ENCODE data around the gene DGKD. TPM values are rescaled to one million over a fixed set of nuclear protein-coding genes. Genes with fewer than 3 reads are reported as not detected.

Gene DGKD
- polyA plus RNA-seq, 1 experiment: 10.8 TPM

DNA sequence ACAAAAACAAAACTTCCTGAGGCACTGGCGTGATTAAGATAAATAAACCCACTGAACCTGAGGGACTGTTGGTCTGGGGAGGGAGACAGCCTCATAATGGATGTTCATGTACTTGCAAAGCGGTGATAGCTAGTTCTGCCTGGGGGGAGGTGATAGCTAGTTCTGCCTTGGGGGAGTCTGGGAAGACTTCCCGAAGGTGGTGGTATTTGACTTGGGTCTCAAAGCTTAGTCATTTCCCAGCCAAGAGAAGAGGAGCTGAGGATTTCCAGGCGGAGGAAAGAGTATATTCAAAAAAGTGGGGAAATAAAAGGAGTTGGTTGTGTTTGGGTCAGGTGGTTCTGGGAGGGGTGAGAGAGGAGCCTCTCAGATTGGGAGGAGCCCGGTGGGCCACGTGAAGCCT, 24.7 kb downstream of the DGKD start:
- no peak overlapping the region for H3K27ac ChIP-seq (ENCODE audit: low read depth, low read length)
- no peaks in the 10 kb centered on the region for H3K27me3 ChIP-seq (ENCODE audit: control insufficient read depth, insufficient read depth, low read length)
- TF ChIP-seq, protein P1, sequence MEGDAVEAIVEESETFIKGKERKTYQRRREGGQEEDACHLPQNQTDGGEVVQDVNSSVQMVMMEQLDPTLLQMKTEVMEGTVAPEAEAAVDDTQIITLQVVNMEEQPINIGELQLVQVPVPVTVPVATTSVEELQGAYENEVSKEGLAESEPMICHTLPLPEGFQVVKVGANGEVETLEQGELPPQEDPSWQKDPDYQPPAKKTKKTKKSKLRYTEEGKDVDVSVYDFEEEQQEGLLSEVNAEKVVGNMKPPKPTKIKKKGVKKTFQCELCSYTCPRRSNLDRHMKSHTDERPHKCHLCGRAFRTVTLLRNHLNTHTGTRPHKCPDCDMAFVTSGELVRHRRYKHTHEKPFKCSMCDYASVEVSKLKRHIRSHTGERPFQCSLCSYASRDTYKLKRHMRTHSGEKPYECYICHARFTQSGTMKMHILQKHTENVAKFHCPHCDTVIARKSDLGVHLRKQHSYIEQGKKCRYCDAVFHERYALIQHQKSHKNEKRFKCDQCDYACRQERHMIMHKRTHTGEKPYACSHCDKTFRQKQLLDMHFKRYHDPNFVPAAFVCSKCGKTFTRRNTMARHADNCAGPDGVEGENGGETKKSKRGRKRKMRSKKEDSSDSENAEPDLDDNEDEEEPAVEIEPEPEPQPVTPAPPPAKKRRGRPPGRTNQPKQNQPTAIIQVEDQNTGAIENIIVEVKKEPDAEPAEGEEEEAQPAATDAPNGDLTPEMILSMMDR (IDR thresholded peaks at IDR 0.05; ENCODE audit: low read depth, low read length): no peak
- ChIA-PET POLR2A (no interaction called here), CTCF (interaction anchor here (1.2 kb wide), 1 partner anchor 25 kb away, joined by 4 read pairs; no protein-coding TSS in a partner anchor)
- no peak for DNase-seq (ENCODE audit: low read depth, low spot score)
- H3K9me3 ChIP-seq (ENCODE audit: control insufficient read depth, insufficient read depth, low read length): no peaks in the 10 kb centered on the region
- no peak overlapping the region for H3K4me3 ChIP-seq (ENCODE audit: low read depth, low read length)

DNA sequence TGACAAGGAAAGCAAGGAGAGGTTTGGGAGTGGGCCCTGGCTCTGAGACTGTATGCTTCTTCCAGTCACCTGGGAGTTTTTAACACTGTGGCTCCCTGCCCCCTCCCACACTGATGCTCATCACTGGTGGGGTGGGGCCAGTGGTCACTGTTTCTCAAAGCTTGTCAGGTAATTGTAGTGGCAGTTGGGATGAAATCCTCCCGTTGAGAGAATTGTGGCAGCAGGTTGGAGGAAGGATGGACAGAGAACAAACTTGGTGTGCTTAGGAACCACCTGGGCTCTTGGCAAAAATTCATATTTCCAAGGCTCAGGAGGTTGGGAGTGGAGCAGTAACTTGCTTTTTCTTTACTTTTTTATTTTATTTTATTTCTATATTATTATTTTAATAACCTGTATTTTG, 25.1 kb downstream of the DGKD start:
- CTCF ChIA-PET: interaction anchor here (1.2 kb wide), 1 partner anchor 26 kb away, joined by 4 read pairs; no protein-coding TSS in a partner anchor
- Histone ChIP-seq H3K4me3 (ENCODE audit: low read depth, low read length) (no peak overlapping the region), H3K27me3 (ENCODE audit: control insufficient read depth, insufficient read depth, low read length) (no peaks in the 10 kb centered on the region), H3K9me3 (ENCODE audit: control insufficient read depth, insufficient read depth, low read length) (no peaks in the 10 kb centered on the region), H3K27ac (ENCODE audit: low read depth, low read length) (no peak overlapping the region)
- TF ChIP-seq, protein P1 (IDR thresholded peaks at IDR 0.05; ENCODE audit: low read depth, low read length): no peak
- DNase-seq (ENCODE audit: low read depth, low spot score): no peak
- POLR2A ChIA-PET: no interaction called here

DNA sequence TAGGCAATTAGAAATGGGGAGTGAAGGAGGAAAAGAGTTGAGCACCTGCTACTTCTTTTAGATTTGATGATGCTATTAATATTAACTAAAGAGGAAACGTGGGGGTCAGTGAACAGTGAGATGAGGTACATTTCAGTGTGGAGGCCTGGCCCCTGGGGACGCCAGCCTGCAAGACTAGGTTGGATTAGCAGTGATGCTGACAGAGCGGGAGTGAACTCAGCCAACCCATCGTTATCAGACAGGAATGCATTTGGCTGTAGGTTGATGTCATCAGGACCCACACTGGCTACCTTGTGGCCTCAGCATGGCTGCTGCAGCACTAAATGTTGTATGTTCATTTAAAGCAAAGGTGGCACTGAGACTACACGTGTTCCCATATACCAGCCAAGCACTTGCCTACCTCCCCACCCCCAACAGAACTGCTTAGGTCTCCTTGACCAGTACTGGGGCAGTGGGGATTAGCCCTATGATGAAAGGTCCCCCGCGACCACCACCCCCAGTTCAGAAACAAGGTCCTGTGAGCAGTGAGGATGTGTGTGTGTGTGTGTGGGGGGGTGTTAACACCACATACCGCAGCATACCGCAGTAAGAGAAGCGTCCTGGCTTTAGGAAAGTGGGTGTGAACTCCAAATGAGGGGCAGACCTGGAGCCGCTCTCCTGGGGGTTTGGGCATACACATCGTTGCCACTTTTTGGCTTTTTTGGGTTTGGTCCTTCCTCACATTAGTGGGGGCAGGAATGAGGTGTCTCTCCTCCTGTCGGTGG, 26.0 kb downstream of the DGKD start:
- Histone ChIP-seq H3K27ac (ENCODE audit: low read depth, low read length) (no peak overlapping the region), H3K4me3 (ENCODE audit: low read depth, low read length) (no peak overlapping the region), H3K27me3 (ENCODE audit: control insufficient read depth, insufficient read depth, low read length) (no peaks in the 10 kb centered on the region), H3K9me3 (ENCODE audit: control insufficient read depth, insufficient read depth, low read length) (no peaks in the 10 kb centered on the region)
- no peak for DNase-seq (ENCODE audit: low read depth, low spot score)
- ChIA-PET POLR2A (no interaction called here), CTCF (no interaction called here)
- TF ChIP-seq, protein P1 (IDR thresholded peaks at IDR 0.05; ENCODE audit: low read depth, low read length): no peak

DNA sequence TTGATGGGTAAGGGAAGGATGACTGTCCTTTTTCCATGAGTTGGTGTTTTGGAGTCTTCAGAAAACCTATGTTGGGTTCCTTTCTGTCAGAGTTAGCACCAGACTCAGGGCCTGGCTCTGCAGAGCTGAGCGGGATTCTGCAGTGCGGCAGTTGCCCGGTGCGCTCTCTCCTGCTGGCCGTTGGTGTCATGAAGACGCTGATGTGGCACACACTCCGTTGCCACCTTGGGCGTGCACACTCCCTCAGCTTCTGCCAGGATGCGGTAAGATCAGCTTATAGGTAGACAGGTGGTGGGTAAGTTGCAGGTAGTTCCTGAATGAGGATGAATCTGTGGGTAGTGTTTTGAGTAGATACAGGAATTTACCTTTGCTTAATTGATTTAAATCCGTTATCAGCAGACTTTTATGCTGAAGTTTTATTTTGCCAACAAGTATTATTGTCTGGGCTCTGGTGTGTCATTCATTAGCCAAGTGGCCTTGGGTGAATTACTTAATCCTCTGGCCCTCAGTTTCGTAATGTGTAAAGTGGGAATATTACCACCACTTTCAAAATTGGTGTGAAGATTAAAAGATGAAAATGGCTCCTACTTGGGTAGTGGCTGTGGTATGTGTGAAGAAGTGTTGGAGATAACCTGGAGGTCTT, 26.8 kb downstream of the DGKD start:
- no peak overlapping the region for H3K4me3 ChIP-seq (ENCODE audit: low read depth, low read length)
- H3K27ac ChIP-seq (ENCODE audit: low read depth, low read length): no peak overlapping the region
- ChIA-PET CTCF (no interaction called here), POLR2A (no interaction called here)
- H3K9me3 ChIP-seq (ENCODE audit: control insufficient read depth, insufficient read depth, low read length): no peaks in the 10 kb centered on the region
- no peak for DNase-seq (ENCODE audit: low read depth, low spot score)
- TF ChIP-seq, protein P1 (IDR thresholded peaks at IDR 0.05; ENCODE audit: low read depth, low read length): no peak
- no peaks in the 10 kb centered on the region for H3K27me3 ChIP-seq (ENCODE audit: control insufficient read depth, insufficient read depth, low read length)

DNA sequence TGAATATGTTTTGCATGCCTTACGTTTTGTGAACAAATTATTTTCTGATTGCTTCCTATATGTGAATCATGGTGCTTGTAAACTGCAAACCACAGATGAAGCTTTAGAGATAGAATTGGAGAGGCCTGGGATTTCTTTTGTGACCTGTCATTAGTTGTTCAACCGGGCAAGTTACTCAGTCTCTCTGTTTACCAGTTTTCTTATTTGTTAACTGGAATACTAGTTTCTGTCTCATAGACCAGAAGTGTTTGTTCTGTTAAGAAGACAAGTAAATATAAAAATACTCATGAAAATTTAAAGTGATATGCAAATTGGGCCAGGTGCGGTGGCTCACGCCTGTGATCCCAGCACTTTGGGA, 27.3 kb downstream of the DGKD start:
- no peaks in the 10 kb centered on the region for H3K27me3 ChIP-seq (ENCODE audit: control insufficient read depth, insufficient read depth, low read length)
- no peak overlapping the region for H3K27ac ChIP-seq (ENCODE audit: low read depth, low read length)
- no peaks in the 10 kb centered on the region for H3K9me3 ChIP-seq (ENCODE audit: control insufficient read depth, insufficient read depth, low read length)
- TF ChIP-seq, protein P1 (IDR thresholded peaks at IDR 0.05; ENCODE audit: low read depth, low read length): no peak
- no peak overlapping the region for H3K4me3 ChIP-seq (ENCODE audit: low read depth, low read length)
- ChIA-PET POLR2A (no interaction called here), CTCF (no interaction called here)
- no peak for DNase-seq (ENCODE audit: low read depth, low spot score)

All from AG04450 (cell line).